HEK293 (cell line): ENCODE data around the gene PSMD9.

Experiments
- CTCF ChIA-PET: fragments of 350-600 bp; formaldehyde crosslinking; extraction: SDS; loops from one replicate; lab custom pipeline; 2021; ENCODE audit warnings: antibody characterized with exemption; lab: Yijun Ruan, JAX
- POLR2A ChIA-PET: fragments of 300-600 bp; formaldehyde crosslinking; extraction: SDS; loops from one replicate; lab custom pipeline; 2020; ENCODE audit warnings: antibody characterized with exemption, inconsistent platforms; lab: Yijun Ruan, JAX
- H3K27ac ChIP-seq: fragments of 200-500 bp; sonication (Bioruptor generic); 2 replicates; pipeline ENCODE4 v1.5.1; 2014; ENCODE audit warnings: low read depth, low read length, control low read depth, inconsistent platforms; ENCODE audit errors: extremely low read depth
- H3K36me3 ChIP-seq, 2 experiments: fragments of 200-500 bp in 1 of 2; sonication (Bioruptor generic) in 1 of 2; 1 replicate in 1 of 2; 2 replicates in 1 of 2; pipeline ENCODE4 v1.5.1; 2014 to 2017; ENCODE audit warnings: inconsistent platforms in 2 of 2, low read length in 2 of 2; ENCODE audit not compliant: control insufficient read depth in 2 of 2, insufficient read depth in 1 of 2
- H3K4me1 ChIP-seq: fragments of 200-500 bp; sonication (Bioruptor generic); 2 replicates; pipeline ENCODE4 v1.5.1; 2014; ENCODE audit warnings: mild to moderate bottlenecking, low read length, inconsistent platforms; ENCODE audit not compliant: control insufficient read depth, insufficient read depth
- H3K4me3 ChIP-seq: 2 replicates; pipeline ENCODE4 v1.5.1; 2011; ENCODE audit warnings: low read depth, mild to moderate bottlenecking, control low read depth, low read length, moderate library complexity
- H3K9me3 ChIP-seq: fragments of 200-500 bp; sonication (Bioruptor generic); 2 replicates; pipeline ENCODE4 v1.5.1; 2014; ENCODE audit warnings: low read depth, low read length, inconsistent platforms; ENCODE audit not compliant: control insufficient read depth, insufficient read depth
- EGR2 ChIP-seq: fragments of 450-650 bp; formaldehyde crosslinking; IDR thresholded peaks from 2 replicates; pipeline ENCODE4 v1.5.1; 2016; ENCODE audit warnings: low read depth, missing biosample characterization, missing genetic modification characterization
- HOXA7 ChIP-seq: sonication (generic); formaldehyde crosslinking; IDR thresholded peaks from 2 replicates; pipeline ENCODE4 v1.8.1; 2022; ENCODE audit warnings: missing genetic modification reagents, borderline replicate concordance
- YY1 ChIP-seq: fragments of 450-650 bp; formaldehyde crosslinking; IDR thresholded peaks from 2 replicates; pipeline ENCODE4 v1.5.1; 2018; ENCODE audit warnings: missing biosample characterization, missing genetic modification characterization
- ZNF426 ChIP-seq: fragments of 450-650 bp; formaldehyde crosslinking; IDR thresholded peaks from 2 replicates; pipeline ENCODE4 v1.5.1; 2017; ENCODE audit warnings: missing biosample characterization, missing genetic modification characterization, mild to moderate bottlenecking, inconsistent platforms, moderate library complexity
- ZNF530 ChIP-seq: fragments of 450-650 bp; formaldehyde crosslinking; IDR thresholded peaks from 2 replicates; pipeline ENCODE4 v1.5.1; 2016; ENCODE audit warnings: low read depth, missing biosample characterization, missing genetic modification characterization
- ZNF624 ChIP-seq: fragments of 450-650 bp; formaldehyde crosslinking; IDR thresholded peaks from 2 replicates; pipeline ENCODE4 v1.5.1; 2017; ENCODE audit warnings: missing biosample characterization, missing genetic modification characterization
- ZNF626 ChIP-seq: fragments of 450-650 bp; sonication (Bioruptor Pico); formaldehyde crosslinking; IDR thresholded peaks from 2 replicates; pipeline ENCODE4 v1.5.1; 2018; ENCODE audit warnings: missing biosample characterization, missing genetic modification characterization, inconsistent platforms
- ZNF776 ChIP-seq: fragments of 450-650 bp; formaldehyde crosslinking; IDR thresholded peaks from 2 replicates; pipeline ENCODE4 v1.5.0; 2017; ENCODE audit warnings: missing biosample characterization, missing genetic modification characterization, borderline replicate concordance
- ZNF777 ChIP-seq: fragments of 450-650 bp; formaldehyde crosslinking; IDR thresholded peaks from 2 replicates; pipeline ENCODE4 v1.5.1; 2017; ENCODE audit warnings: missing biosample characterization, missing genetic modification characterization, borderline replicate concordance
- ZNF837 ChIP-seq: fragments of 450-650 bp; formaldehyde crosslinking; IDR thresholded peaks from 2 replicates; pipeline ENCODE4 v1.5.1; 2016; ENCODE audit warnings: missing biosample characterization, missing genetic modification characterization
- TF ChIP-seq, protein P1 (sequence below): fragments of 450-650 bp; formaldehyde crosslinking; IDR thresholded peaks from 2 replicates; pipeline ENCODE4 v1.5.1; 2016; ENCODE audit warnings: missing biosample characterization, missing genetic modification characterization
- TF ChIP-seq, protein P2 (sequence below): fragments of 450-650 bp; formaldehyde crosslinking; IDR thresholded peaks from 2 replicates; pipeline ENCODE4 v1.5.1; 2017; ENCODE audit warnings: missing biosample characterization, mild to moderate bottlenecking, missing genetic modification characterization, moderate library complexity
- TF ChIP-seq, protein P3 (sequence below): fragments of 450-650 bp; formaldehyde crosslinking; IDR thresholded peaks from 2 replicates; pipeline ENCODE4 v1.5.1; 2016; ENCODE audit warnings: missing biosample characterization, missing genetic modification characterization
- TF ChIP-seq, protein P4 (sequence below): fragments of 450-650 bp; formaldehyde crosslinking; IDR thresholded peaks from 2 replicates; pipeline ENCODE4 v1.5.1; 2016; ENCODE audit warnings: missing biosample characterization, missing genetic modification characterization
- TF ChIP-seq, protein P5 (sequence below): fragments of 450-650 bp; formaldehyde crosslinking; IDR thresholded peaks from 2 replicates; pipeline ENCODE4; 2016; ENCODE audit warnings: missing biosample characterization, missing genetic modification characterization
- TF ChIP-seq, protein P6 (sequence below): fragments of 450-650 bp; formaldehyde crosslinking; IDR thresholded peaks from 2 replicates; pipeline ENCODE4 v1.5.1; 2016; ENCODE audit warnings: missing biosample characterization, missing genetic modification characterization

Gene PSMD9

DNA sequence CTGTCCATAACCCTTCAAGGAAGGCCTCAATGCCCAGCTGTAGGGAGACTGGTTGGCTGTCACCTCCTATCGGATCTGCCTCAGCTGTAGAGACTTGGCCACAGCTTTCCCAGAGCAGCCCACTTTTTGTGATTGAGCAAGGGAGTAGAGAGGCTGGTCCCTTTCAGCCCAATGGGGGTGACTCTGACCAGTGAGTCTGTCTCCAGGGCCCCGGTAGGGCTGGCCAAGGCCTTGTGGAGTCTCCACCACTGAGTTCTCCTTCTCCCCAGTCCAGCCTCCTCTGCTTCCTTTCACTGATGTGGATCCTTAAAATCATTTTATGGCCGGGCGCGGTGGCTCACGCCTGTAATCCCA, 15.4 kb upstream of the PSMD9 start:
- no peaks in the 10 kb centered on the region for H3K4me1 ChIP-seq
- H3K4me3 ChIP-seq, result no peak overlapping the region
- POLR2A ChIA-PET, result interaction anchor here (1.2 to 1.4 kb wide), 2 partner anchors 14 to 15 kb away, joined by 4 read pairs; partner anchors contain the start of genes HPD and PSMD9
- no peaks in the 10 kb centered on the region for H3K9me3 ChIP-seq
- TF ChIP-seq EGR2, result no peak
- TF ChIP-seq, protein P1, sequence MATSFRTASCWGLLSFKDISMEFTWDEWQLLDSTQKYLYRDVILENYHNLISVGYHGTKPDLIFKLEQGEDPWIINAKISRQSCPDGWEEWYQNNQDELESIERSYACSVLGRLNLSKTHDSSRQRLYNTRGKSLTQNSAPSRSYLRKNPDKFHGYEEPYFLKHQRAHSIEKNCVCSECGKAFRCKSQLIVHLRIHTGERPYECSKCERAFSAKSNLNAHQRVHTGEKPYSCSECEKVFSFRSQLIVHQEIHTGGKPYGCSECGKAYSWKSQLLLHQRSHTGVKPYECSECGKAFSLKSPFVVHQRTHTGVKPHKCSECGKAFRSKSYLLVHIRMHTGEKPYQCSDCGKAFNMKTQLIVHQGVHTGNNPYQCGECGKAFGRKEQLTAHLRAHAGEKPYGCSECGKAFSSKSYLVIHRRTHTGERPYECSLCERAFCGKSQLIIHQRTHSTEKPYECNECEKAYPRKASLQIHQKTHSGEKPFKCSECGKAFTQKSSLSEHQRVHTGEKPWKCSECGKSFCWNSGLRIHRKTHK (tag by site-specific recombination), result no peak
- TF ChIP-seq YY1, result no peak
- TF ChIP-seq, protein P2, sequence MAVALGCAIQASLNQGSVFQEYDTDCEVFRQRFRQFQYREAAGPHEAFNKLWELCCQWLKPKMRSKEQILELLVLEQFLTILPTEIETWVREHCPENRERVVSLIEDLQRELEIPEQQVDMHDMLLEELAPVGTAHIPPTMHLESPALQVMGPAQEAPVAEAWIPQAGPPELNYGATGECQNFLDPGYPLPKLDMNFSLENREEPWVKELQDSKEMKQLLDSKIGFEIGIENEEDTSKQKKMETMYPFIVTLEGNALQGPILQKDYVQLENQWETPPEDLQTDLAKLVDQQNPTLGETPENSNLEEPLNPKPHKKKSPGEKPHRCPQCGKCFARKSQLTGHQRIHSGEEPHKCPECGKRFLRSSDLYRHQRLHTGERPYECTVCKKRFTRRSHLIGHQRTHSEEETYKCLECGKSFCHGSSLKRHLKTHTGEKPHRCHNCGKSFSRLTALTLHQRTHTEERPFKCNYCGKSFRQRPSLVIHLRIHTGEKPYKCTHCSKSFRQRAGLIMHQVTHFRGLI (tag by site-specific recombination), result no peak
- TF ChIP-seq ZNF426 (tag by site-specific recombination), result no peak
- TF ChIP-seq ZNF777 (tag by site-specific recombination), result no peak
- TF ChIP-seq ZNF626 (tag by site-specific recombination), result no peak
- TF ChIP-seq HOXA7 (CRISPR knock-in tag), result no peak
- TF ChIP-seq ZNF837 (tag by site-specific recombination), result no peak
- TF ChIP-seq ZNF530 (tag by site-specific recombination), result no peak
- TF ChIP-seq ZNF776, result no peak
- TF ChIP-seq, protein P3, sequence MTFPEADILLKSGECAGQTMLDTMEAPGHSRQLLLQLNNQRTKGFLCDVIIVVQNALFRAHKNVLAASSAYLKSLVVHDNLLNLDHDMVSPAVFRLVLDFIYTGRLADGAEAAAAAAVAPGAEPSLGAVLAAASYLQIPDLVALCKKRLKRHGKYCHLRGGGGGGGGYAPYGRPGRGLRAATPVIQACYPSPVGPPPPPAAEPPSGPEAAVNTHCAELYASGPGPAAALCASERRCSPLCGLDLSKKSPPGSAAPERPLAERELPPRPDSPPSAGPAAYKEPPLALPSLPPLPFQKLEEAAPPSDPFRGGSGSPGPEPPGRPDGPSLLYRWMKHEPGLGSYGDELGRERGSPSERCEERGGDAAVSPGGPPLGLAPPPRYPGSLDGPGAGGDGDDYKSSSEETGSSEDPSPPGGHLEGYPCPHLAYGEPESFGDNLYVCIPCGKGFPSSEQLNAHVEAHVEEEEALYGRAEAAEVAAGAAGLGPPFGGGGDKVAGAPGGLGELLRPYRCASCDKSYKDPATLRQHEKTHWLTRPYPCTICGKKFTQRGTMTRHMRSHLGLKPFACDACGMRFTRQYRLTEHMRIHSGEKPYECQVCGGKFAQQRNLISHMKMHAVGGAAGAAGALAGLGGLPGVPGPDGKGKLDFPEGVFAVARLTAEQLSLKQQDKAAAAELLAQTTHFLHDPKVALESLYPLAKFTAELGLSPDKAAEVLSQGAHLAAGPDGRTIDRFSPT (tag by site-specific recombination), result no peak
- TF ChIP-seq ZNF624 (tag by site-specific recombination), result no peak
- TF ChIP-seq, protein P4, sequence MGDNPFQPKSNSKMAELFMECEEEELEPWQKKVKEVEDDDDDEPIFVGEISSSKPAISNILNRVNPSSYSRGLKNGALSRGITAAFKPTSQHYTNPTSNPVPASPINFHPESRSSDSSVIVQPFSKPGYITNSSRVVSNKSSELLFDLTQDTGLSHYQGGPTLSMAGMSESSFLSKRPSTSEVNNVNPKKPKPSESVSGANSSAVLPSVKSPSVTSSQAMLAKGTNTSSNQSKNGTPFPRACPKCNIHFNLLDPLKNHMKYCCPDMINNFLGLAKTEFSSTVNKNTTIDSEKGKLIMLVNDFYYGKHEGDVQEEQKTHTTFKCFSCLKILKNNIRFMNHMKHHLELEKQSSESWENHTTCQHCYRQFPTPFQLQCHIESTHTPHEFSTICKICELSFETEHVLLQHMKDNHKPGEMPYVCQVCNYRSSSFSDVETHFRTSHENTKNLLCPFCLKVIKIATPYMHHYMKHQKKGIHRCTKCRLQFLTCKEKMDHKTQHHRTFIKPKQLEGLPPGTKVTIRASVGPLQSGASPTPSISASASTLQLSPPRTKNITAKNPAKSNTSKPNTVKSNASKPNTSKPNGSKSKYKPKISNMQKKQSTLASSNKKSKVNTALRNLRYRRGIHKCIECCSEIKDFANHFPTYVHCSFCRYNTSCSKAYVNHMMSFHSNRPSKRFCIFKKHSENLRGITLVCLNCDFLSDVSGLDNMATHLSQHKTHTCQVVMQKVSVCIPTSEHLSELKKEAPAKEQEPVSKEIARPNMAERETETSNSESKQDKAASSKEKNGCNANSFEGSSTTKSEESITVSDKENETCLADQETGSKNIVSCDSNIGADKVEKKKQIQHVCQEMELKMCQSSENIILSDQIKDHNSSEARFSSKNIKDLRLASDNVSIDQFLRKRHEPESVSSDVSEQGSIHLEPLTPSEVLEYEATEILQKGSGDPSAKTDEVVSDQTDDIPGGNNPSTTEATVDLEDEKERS (tag by site-specific recombination), result no peak
- TF ChIP-seq, protein P5, sequence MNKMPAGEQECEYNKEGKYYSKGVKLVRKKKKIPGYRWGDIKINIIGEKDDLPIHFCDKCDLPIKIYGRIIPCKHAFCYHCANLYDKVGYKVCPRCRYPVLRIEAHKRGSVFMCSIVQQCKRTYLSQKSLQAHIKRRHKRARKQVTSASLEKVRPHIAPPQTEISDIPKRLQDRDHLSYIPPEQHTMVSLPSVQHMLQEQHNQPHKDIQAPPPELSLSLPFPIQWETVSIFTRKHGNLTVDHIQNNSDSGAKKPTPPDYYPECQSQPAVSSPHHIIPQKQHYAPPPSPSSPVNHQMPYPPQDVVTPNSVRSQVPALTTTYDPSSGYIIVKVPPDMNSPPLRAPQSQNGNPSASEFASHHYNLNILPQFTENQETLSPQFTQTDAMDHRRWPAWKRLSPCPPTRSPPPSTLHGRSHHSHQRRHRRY, result no peak
- TF ChIP-seq, protein P6, sequence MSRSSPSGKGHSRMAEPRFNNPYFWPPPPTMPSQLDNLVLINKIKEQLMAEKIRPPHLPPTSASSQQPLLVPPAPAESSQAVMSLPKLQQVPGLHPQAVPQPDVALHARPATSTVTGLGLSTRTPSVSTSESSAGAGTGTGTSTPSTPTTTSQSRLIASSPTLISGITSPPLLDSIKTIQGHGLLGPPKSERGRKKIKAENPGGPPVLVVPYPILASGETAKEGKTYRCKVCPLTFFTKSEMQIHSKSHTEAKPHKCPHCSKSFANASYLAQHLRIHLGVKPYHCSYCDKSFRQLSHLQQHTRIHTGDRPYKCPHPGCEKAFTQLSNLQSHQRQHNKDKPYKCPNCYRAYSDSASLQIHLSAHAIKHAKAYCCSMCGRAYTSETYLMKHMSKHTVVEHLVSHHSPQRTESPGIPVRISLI (tag by site-specific recombination), result no peak
- H3K27ac ChIP-seq, result no peak overlapping the region
- CTCF ChIA-PET, result no interaction called here
- H3K36me3 ChIP-seq, result no peaks in the 10 kb centered on the region
